Sciatic nerve (tissue), 2 donors: ENCODE results near the gene RPS21. TPM values are rescaled to one million over a fixed set of nuclear protein-coding genes. Genes with fewer than 3 reads are reported as not detected.

ENCODE experiments used
- ATAC-seq: fragments of 200-7000 bp; cut with Tn5 transposase; one replicate; pipeline ENCODE4 v1.9.1; 2020; ENCODE audit warnings: mild to moderate bottlenecking, moderate library complexity
- DNase-seq: peaks from one replicate; pipeline ENCODE4 v3.0.0-alpha.2; 2020; ENCODE audit warnings: low spot score
- intact Hi-C: fragments of 100-400 bp; cut with DNase I; formaldehyde crosslinking; loops from one replicate; pipeline ENCODE4 v1.14.2; 2022
- total RNA-seq: library from RNA; stranded (reverse); fragmentation: NEBNext Ultra II Directional; extraction: Animal tissue kit (Norgen Biotek cat#: 25700); gene quantifications from one replicate; pipeline ENCODE4 v1.2.1, GENCODE V29; 2021
- donor health status: DM: no; HTN: no; CAD: no.
- donor health status: DM: no; HTN: no; CAD: no.

The RPS21 gene
- total RNA-seq, 1 donor from 2014 or later, result 986 TPM

DNA sequence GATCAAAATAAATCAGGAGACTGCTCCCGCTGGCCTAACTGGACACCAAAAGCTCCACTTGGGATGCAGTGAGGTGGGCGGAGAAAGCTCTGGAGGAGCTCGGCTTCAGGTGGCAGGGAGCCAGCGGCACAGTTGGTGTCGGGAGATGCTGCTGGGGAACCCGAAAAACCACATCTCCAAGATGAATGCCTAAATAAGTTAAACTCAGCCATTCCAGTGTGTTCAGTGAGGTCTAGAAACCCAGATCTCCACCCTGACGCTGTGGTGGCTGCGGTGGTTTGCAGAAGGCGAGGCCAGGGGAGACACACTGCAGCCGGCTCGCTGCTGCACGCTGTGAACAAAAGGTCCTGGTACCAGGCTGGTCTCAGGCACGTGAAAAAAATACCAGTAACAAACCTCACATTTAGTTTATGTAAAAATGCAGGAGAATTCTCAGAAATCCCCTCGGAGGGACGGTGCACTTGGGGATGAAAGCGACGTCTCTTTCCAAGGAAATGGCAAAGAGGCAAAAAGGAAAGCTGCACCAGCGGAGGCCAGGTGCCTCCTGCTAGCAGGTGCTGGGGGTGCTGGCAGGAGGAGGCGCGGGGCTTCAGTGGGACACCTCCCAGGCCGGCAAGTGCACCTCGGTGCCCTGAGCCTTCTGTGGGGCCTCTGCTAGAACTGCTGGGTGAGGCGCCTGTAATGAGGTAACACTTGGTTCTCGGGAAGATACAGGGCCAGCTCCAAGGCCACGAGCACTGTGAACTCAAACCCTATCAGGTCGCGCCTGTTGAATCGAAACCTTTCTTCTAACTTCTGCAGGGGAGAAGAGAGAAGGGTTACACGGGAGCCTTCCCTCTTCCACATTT is 3.6 kb downstream of the RPS21 start:
- DNase-seq (no peak), ATAC-seq (no peak)
- intact Hi-C loops, result no loop called here

GRCh38 chr20:62391165-62392076 is 4.5 kb downstream of the RPS21 start:
- DNase-seq (no peak), ATAC-seq (no peak)
- intact Hi-C loops, result no loop called here

GRCh38 chr20:62392077-62392418 is 5.1 kb downstream of the RPS21 start:
- DNase-seq (no peak), ATAC-seq (no peak)
- intact Hi-C loops, result no loop called here

DNA sequence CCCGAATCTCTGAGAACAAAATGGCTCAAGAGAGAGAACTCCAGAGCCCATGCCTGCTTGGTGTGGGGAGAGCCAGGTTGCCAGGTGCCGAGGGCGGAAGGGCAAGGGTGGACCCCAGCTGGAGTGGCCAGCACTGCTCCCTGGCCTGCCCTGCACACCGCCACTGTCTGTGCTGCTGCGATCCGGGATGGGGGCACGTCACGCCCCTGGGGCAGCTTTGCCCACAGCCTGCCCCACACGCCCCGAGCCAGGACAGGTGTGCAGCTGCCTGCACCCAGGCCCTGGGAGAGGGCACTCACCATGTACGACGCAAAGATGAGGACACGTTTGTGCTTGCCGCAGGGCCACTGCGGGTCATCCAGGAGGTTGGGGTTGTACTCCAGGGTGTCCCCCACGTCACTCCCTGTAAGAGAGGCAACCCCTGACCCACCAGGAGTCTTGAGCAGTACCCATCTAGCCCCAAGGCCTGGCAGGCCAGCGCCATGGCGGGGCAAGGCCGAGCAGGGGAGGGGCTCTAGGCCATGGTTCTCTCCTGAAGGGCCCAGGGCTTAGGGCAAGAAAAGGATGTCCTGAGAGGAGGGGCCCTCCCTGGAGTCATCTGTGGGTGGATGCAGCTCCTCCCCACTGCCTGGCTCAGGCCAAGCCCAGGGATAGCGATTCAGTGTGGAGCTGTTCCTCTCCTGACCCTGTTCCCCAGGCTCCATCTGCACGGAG is 5.9 kb downstream of the RPS21 start:
- intact Hi-C loops, result no loop called here
- ATAC-seq (no peak), DNase-seq (no peak)

- no peak for ATAC-seq
- DNase-seq, result no peak
- intact Hi-C loops, result no loop called here
Observed at GRCh38 chr20:62393335-62393665, 6.4 kb downstream of the RPS21 start.

GRCh38 chr20:62393830-62394229 is 6.9 kb downstream of the RPS21 start:
- ATAC-seq (no peak), DNase-seq (no peak)
- intact Hi-C loops, result no loop called here

DNA sequence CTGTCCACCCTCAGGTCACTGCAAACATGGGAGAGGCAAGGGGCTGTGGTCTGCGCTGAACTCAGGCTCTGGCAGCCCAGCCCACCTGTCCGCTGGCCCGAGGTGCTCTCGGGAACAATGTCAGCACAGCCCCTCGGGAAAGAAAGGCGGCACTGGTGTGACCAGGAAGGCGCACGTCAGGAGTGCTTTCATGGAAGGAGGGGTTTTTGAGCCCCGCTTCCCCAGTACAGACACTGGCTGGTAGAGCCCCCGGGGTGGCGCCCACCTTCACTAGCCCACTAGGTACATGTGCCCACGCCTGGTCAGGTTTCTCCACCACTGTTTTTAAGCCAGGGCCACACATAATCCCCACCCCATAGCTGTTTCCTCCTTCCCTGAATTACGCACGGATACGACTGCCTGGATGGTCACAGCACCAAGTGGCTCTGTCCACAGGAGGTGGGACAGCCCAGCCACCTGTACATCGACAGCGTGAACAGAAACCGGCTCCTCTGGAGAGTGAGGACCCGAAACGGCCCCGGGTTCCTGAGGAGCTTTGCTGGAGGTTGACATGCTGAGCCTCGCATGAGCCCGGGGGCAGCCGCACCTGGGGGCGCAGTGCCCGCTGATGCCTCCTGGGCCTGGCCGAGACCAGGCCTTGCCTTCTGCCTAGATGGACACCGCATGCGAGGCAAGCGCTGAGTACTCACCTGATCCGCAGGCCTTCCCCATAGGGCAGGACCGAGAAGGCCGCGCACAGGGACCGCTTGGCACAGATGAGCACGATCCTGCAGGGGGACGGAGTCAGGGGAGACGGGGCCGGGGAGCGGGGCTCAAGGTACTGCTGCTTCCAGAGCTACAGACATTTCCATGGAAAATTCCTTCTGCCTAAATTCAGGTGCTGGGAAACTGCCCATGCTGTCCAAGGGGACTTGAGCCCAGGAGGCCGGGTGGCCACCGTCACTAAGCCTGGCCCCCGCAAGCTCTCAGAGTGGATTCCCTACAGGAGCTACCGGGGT is 7.6 kb downstream of the RPS21 start:
- intact Hi-C loops, result no loop called here
- DNase-seq, result no peak
- ATAC-seq, result no peak

- intact Hi-C loops, result no loop called here
- DNase-seq (no peak), ATAC-seq (no peak)
Observed at GRCh38 chr20:62395311-62396242, 8.7 kb downstream of the RPS21 start.

DNA sequence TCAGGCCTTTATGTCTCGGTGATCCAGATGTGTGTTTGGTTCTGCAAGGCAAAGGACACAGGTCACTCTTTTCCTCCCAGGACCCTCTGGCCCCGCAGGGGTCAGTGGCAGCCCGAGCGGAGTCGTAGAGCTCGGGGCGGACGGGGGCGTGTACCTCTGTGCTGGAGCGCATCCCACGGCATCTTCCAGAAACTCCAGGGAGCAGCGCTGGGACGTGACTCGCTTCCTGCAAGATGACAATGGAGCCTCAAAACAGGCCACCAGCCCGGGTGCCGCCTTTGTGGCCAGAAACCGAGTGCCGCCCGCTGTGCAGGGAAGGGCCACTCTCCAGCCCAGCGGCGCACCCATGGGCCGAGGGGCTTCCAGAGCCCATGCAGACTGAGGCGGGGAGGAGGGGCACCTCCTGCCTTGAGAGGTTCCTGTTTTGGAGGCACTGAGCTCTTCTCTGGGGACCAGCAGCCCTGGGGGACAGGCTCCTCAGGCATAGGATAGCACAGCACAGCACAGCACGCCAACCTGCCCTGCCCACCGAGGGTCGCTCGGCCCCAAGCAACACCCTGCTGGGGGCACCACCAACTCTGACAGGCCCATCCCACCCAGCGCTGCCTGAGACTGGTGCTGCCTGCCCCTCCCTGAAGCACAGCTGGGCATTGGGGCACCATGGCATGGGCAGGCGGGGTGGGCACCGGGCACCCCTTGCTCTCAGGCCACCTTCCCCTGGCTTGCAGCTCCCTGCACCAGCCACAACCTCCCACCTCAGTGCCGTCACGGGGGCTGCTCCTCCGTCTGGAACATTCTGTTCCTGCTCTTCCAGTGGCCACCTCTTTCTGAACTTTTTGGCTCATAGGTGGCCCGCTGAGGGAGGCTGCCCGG is 9.7 kb downstream of the RPS21 start:
- intact Hi-C loops, result no loop called here
- DNase-seq, result no peak
- no peak for ATAC-seq

DNA sequence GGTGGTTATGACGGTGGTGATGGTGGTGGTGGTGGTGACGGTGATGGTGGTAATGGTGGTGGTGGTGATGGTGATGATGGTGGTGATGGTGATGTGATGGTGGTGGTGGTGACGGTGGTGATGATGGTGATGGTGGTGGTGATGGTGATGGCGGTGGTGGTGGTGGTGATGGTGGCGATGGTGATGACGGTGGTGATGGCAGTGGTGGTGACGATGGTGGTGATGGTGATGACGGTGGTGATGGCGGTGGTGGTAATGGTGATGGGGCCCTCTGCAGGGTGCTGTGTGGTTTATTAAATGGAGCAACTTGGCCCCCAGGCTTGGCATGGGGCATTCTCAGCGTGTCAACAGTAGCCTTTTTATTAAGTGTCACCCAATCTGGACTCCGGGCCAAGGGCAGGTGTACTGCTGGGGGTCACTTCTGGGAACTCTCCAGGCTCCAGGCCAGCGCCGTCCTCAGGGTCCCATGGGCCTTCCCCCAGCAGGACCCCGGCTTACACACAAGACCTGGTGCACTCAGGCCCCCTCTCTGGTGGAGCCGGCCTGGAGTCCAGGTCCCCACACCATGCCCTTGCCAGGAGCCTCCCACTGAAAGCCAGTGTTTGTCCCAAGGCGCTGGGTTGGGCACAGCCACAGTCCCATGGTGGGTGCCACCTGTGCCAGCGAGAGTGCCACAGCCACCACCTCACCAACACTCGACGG is 11.4 kb downstream of the RPS21 start:
- intact Hi-C loops, result no loop called here

DNA sequence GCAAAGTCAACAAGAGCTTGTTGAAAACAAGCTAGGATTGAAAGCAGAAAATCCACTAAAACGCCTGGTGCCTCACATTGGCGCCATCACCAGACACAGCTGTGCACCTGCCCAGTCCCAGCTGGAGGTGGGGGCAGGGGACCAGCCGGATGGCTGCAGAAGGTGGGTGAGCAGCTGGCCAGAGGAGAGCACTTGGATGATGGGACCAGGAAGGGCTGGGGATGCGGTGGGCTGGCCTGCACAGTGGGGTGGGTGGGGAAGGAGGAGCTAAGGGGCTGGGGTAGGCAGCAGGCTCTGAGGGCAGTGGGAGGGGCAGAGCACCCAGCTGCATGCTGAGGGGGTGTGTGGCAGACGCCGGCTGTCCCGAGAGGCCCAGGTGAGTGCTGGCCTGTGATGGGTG is 13.1 kb downstream of the RPS21 start:
- intact Hi-C loops, result no loop called here
- no peak for ATAC-seq
- no peak for DNase-seq

More for the DNA sequence above, 11.4 kb downstream of the RPS21 start:
- ATAC-seq (no peak), DNase-seq (no peak)

- DNase-seq, result no peak
- intact Hi-C loops, result no loop called here
Observed at GRCh38 chr20:62400541-62400940, 13.6 kb downstream of the RPS21 start.

GRCh38 chr20:62401331-62401779 is 14.5 kb downstream of the RPS21 start:
- ATAC-seq (no peak), DNase-seq (no peak)
- intact Hi-C loops, result no loop called here

More at GRCh38 chr20:62400541-62400940, 13.6 kb downstream of the RPS21 start:
- ATAC-seq, result no peak

DNA sequence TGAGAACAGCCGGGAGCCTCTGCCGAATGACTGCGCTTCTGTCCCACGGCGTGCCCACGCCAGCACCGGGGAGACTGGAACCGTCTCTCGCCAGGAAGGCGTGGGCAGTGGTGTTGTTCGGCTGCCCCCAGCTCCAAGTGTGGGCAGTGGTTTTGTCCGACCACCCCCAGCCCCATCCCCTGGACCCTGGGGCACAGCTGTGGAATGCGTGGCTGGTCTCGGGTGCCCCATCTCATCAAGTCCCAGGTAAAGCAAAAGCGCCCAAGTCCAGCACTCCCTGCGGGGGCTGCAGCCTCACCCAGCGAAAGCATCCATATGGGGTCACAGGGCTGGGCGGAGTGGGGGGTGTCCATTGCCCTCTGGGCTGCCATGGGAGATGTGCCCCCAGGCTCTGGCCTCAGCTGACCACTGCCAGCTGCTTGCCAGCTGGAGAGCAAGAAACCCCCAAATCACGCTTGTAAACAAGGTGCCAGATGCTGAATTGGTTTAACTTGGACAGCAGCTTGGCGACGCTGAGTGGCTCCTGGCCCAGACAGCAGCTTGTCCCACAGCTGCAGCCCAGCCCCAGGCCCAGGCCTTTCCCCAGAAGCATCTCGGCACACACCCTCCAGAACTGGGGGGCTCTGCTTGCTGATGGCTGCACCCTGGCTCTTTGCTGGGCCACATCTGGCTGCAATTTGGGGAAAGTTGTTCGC is 15.7 kb downstream of the RPS21 start:
- DNase-seq, result no peak
- ATAC-seq, result no peak
- intact Hi-C loops, result no loop called here

DNA sequence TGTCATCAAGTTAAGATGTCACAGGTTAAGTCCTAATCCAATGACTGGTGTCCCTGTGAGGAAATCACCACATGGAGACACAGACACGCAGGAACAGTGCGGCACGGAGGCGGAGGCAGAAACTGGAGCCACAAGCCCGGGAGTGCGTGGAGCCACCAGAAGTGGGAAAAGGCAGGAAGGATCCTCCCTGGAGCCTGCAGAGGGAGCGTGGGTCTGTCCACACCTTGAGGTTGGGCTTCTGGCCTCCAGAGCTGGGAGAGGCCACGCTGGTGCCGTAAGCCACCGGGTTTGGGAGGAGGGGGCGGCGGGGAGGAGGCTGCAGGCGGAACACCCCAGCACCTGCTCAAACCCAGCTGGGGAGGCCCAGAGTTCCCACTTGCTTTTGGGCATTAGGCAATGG is 16.4 kb downstream of the RPS21 start:
- intact Hi-C loops, result no loop called here
- DNase-seq, result no peak
- no peak for ATAC-seq
